IMR-90 (cell line): Measurements from ENCODE around the gene ADGRA3. TPM values are rescaled to one million over a fixed set of nuclear protein-coding genes. Genes with fewer than 3 reads are reported as not detected.

Source experiments
- ATAC-seq: fragments of 200-7000 bp; cut with Tn5 transposase; 2 replicates; pipeline ENCODE4 v1.9.1; 2020; ENCODE audit warnings: low read depth, mild to moderate bottlenecking, moderate library complexity
- BruUV-seq: library from RNA; stranded (reverse); fragments of 400-500 nt; replicated peaks from 2 replicates; lab custom pipeline; 2021; lab: Mats Ljungman, UMichigan
- CTCF ChIA-PET: fragments of 300-600 bp; formaldehyde crosslinking; extraction: SDS; loops from one replicate; lab custom pipeline; 2021; ENCODE audit warnings: antibody characterized with exemption; lab: Yijun Ruan, JAX
- POLR2A ChIA-PET: fragments of 300-600 bp; sonication (Branson Sonifier 250); formaldehyde crosslinking; loops from one replicate; lab custom pipeline; 2022; ENCODE audit warnings: antibody characterized with exemption; ENCODE audit not compliant: unreplicated experiment; lab: Charles Lee
- DNase-seq: peaks from one replicate; pipeline ENCODE4 v3.0.0; 2013
- H2AFZ ChIP-seq: replicated peaks from 2 replicates; pipeline ENCODE3; 2013; ENCODE audit warnings: low read length, mild to moderate bottlenecking; ENCODE audit not compliant: poor library complexity
- H2AK5ac ChIP-seq: 2 replicates; pipeline ENCODE4 v1.6.1; 2013; ENCODE audit warnings: low read depth, low read length, inconsistent platforms
- H2AK9ac ChIP-seq: replicated peaks from 2 replicates; pipeline ENCODE3; 2013; ENCODE audit warnings: mild to moderate bottlenecking, low read depth, low read length, moderate library complexity; ENCODE audit not compliant: poor library complexity
- H2BK120ac ChIP-seq: 2 replicates; pipeline ENCODE4 v1.6.1; 2013; ENCODE audit warnings: low read depth, low read length, inconsistent platforms
- H2BK15ac ChIP-seq: 3 replicates; pipeline ENCODE4 v1.6.1; 2013; ENCODE audit warnings: low read depth, low read length, inconsistent platforms
- H2BK20ac ChIP-seq: 2 replicates; pipeline ENCODE4 v1.6.1; 2013; ENCODE audit warnings: low read depth, mild to moderate bottlenecking, inconsistent platforms, low read length, moderate library complexity
- H2BK5ac ChIP-seq: 2 replicates; pipeline ENCODE4 v1.6.1; 2013; ENCODE audit warnings: mild to moderate bottlenecking, low read depth, low read length, inconsistent platforms; ENCODE audit not compliant: poor library complexity, severe bottlenecking
- H3K14ac ChIP-seq: replicated peaks from 2 replicates; pipeline ENCODE4 v1.6.1; 2013; ENCODE audit warnings: low read depth, low read length, inconsistent platforms
- H3K18ac ChIP-seq: 2 replicates; pipeline ENCODE4 v1.6.1; 2013; ENCODE audit warnings: low read depth, low read length, control low read depth
- H3K23ac ChIP-seq: 2 replicates; pipeline ENCODE4 v1.6.1; 2013; ENCODE audit warnings: low read depth, low read length, inconsistent platforms
- H3K27ac ChIP-seq: 2 replicates; pipeline ENCODE4 v1.5.1; 2013; ENCODE audit warnings: mild to moderate bottlenecking, control low read depth, low read length; ENCODE audit not compliant: insufficient read depth
- H3K27me3 ChIP-seq: 2 replicates; pipeline ENCODE4 v1.6.1; 2013; ENCODE audit warnings: low read length; ENCODE audit not compliant: control insufficient read depth, insufficient read depth
- H3K36me3 ChIP-seq: 2 replicates; pipeline ENCODE4 v1.6.1; 2013; ENCODE audit warnings: low read length, mixed read lengths; ENCODE audit not compliant: control insufficient read depth, insufficient read depth
- H3K4ac ChIP-seq: 2 replicates; pipeline ENCODE4 v1.6.1; 2013; ENCODE audit warnings: low read depth, low read length, inconsistent platforms
- H3K4me1 ChIP-seq: 2 replicates; pipeline ENCODE4 v1.6.1; 2013; ENCODE audit warnings: low read length, mixed read lengths; ENCODE audit not compliant: control insufficient read depth, insufficient read depth
- H3K4me2 ChIP-seq: 2 replicates; pipeline ENCODE4 v1.6.1; 2013; ENCODE audit warnings: low read depth, mild to moderate bottlenecking, control low read depth, low read length, moderate library complexity
- H3K4me3 ChIP-seq: 2 replicates; pipeline ENCODE4 v1.5.1; 2013; ENCODE audit warnings: low read depth, mild to moderate bottlenecking, control low read depth, low read length, moderate library complexity; ENCODE audit not compliant: insufficient read depth
- H3K56ac ChIP-seq: 2 replicates; pipeline ENCODE4 v1.6.1; 2013; ENCODE audit warnings: low read length, inconsistent platforms; ENCODE audit not compliant: insufficient read depth; ENCODE audit errors: extremely low read depth
- H3K79me1 ChIP-seq, 2 experiments: 2 replicates each; pipeline ENCODE4 v1.6.1; 2013; ENCODE audit warnings: low read length in 2 of 2, inconsistent platforms in 1 of 2, low read depth in 1 of 2
- H3K9ac ChIP-seq: 2 replicates; pipeline ENCODE4 v1.6.1; 2013; ENCODE audit warnings: low read depth, low read length, control low read depth
- H3K9me1 ChIP-seq: 2 replicates; pipeline ENCODE4 v1.6.1; 2013; ENCODE audit warnings: low read length, inconsistent platforms; ENCODE audit not compliant: insufficient read depth
- H3K9me3 ChIP-seq: 2 replicates; pipeline ENCODE4 v1.6.1; 2013; ENCODE audit warnings: low read length; ENCODE audit not compliant: control insufficient read depth, insufficient read depth
- H4K20me1 ChIP-seq: 2 replicates; pipeline ENCODE4 v1.6.1; 2013; ENCODE audit warnings: low read length, inconsistent platforms; ENCODE audit not compliant: insufficient read depth
- H4K5ac ChIP-seq: 2 replicates; pipeline ENCODE4 v1.6.1; 2013; ENCODE audit warnings: mild to moderate bottlenecking, low read depth, low read length, control low read depth
- H4K8ac ChIP-seq, 2 experiments: 2 replicates each; pipeline ENCODE4 v1.6.1; 2013; ENCODE audit warnings: low read depth in 2 of 2, low read length in 2 of 2, control low read depth in 1 of 2, inconsistent platforms in 1 of 2
- H4K91ac ChIP-seq: 2 replicates; pipeline ENCODE4 v1.6.1; 2013; ENCODE audit warnings: low read depth, low read length, inconsistent platforms; ENCODE audit not compliant: insufficient read depth
- BHLHE40 ChIP-seq: fragments of 150-350 bp; IDR thresholded peaks from 2 replicates; pipeline ENCODE4 v1.6.1; 2016; ENCODE audit warnings: mild to moderate bottlenecking, low read depth, low read length
- CEBPB ChIP-seq: IDR thresholded peaks from 2 replicates; pipeline ENCODE4 v1.6.1; 2012; ENCODE audit warnings: low read depth, low read length, improper control_type of control experiment
- CHD1 ChIP-seq: IDR thresholded peaks from 2 replicates; pipeline ENCODE4 v1.6.1; 2012; ENCODE audit warnings: low read depth, low read length, improper control_type of control experiment
- CTCF ChIP-seq: conservative IDR thresholded peaks from 2 replicates; pipeline ENCODE4 v1.5.1; 2012; ENCODE audit warnings: mild to moderate bottlenecking, low read depth, low read length, improper control_type of control experiment
- ELK1 ChIP-seq: fragments of 150-350 bp; IDR thresholded peaks from 2 replicates; pipeline ENCODE4 v1.6.1; 2016; ENCODE audit warnings: low read depth, mild to moderate bottlenecking, low read length, moderate library complexity, borderline replicate concordance
- FOS ChIP-seq: fragments of 150-350 bp; IDR thresholded peaks from 2 replicates; pipeline ENCODE4 v1.6.1; 2016; ENCODE audit warnings: low read depth, low read length
- MAFK ChIP-seq: IDR thresholded peaks from 2 replicates; pipeline ENCODE4 v1.6.1; 2012; ENCODE audit warnings: low read depth, low read length, improper control_type of control experiment
- MAZ ChIP-seq: IDR thresholded peaks from 2 replicates; pipeline ENCODE4 v1.6.1; 2012; ENCODE audit warnings: low read depth, mild to moderate bottlenecking, low read length, improper control_type of control experiment, moderate library complexity, borderline replicate concordance
- MXI1 ChIP-seq: IDR thresholded peaks from 2 replicates; pipeline ENCODE4 v1.6.1; 2012; ENCODE audit warnings: low read depth, mild to moderate bottlenecking, low read length, moderate library complexity, borderline replicate concordance
- NFE2L2 ChIP-seq: fragments of 150-350 bp; IDR thresholded peaks from 2 replicates; pipeline ENCODE4 v1.6.1; 2016; ENCODE audit warnings: low read depth, mild to moderate bottlenecking, low read length
- POLR2A ChIP-seq: IDR thresholded peaks from 2 replicates; pipeline ENCODE4 v1.6.1; 2012; ENCODE audit warnings: mild to moderate bottlenecking, low read depth, low read length
- RAD21 ChIP-seq: IDR thresholded peaks from 2 replicates; pipeline ENCODE4 v1.6.1; 2012; ENCODE audit warnings: low read length, improper control_type of control experiment
- RCOR1 ChIP-seq: IDR thresholded peaks from 2 replicates; pipeline ENCODE4 v1.6.1; 2012; ENCODE audit warnings: mild to moderate bottlenecking, low read length, improper control_type of control experiment; ENCODE audit not compliant: insufficient replicate concordance
- RFX5 ChIP-seq: IDR thresholded peaks from 2 replicates; pipeline ENCODE4 v1.8.0; 2012; ENCODE audit warnings: low read depth, mild to moderate bottlenecking, low read length, moderate library complexity
- SMC3 ChIP-seq: fragments of 150-350 bp; IDR thresholded peaks from 2 replicates; pipeline ENCODE4 v1.6.1; 2016; ENCODE audit warnings: low read depth, mild to moderate bottlenecking, antibody characterized with exemption, low read length, moderate library complexity
- USF2 ChIP-seq: fragments of 150-350 bp; IDR thresholded peaks from 2 replicates; pipeline ENCODE4 v1.6.1; 2017; ENCODE audit warnings: mild to moderate bottlenecking, antibody characterized with exemption, low read length, low read depth
- WGBS, 2 experiments: methylation state at CpG; one replicate each; pipeline versions ENCODE4 v1.1.5 to v1.1.7; 2013; ENCODE audit warnings: missing lambda C conversion rate in 2 of 2; ENCODE audit not compliant: insufficient read length in 1 of 2; ENCODE audit errors: extremely low coverage in 2 of 2; 5-methylcytosine and 5-hydroxymethylcytosine counted together
- dilution Hi-C: fragments of 300-500 bp; cut with HindIII; formaldehyde crosslinking; loops from one replicate; pipeline ENCODE4 v1.14.3; 2018; ENCODE audit warnings: low sequenced_read_pairs; ENCODE audit not compliant: unreplicated experiment
- in situ Hi-C: fragments of 300-500 bp; cut with MboI; formaldehyde crosslinking; loops from 3 replicates; pipeline ENCODE4 v1.14.3; 2019; ENCODE audit warnings: low sequenced_read_pairs, inconsistent platforms, mixed read lengths
- intact Hi-C: fragments of 100-400 bp; cut with micrococcal nuclease; formaldehyde crosslinking; loops from 2 replicates; pipeline ENCODE4 v1.10.0; 2022
- polyA plus RNA-seq, 3 experiments: library from polyadenylated mRNA; depleted of rRNA; stranded (reverse); fragments of >200 nt; gene quantifications; 2 replicates each; pipeline ENCODE4 v1.2.3, GENCODE V29; 2012; ENCODE audit warnings: low replicate concordance in 1 of 3
- total RNA-seq: library from RNA; depleted of rRNA; stranded (reverse); fragments of >200 nt; gene quantifications from 2 replicates; pipeline ENCODE4 v1.2.3, GENCODE V29; 2012

Gene ADGRA3
- total and polyA plus RNA-seq, 2 of the 4 experiments (the other 2 are of a cell fraction) = 20.1 to 28.0 TPM

- H2BK5ac ChIP-seq = no peak overlapping the region
- no peaks in the 10 kb centered on the region for H3K9me3 ChIP-seq
- H2AK9ac ChIP-seq = no peak overlapping the region
- no peak overlapping the region for H2BK120ac ChIP-seq
- H3K27me3 ChIP-seq = no peaks in the 10 kb centered on the region
- no peak overlapping the region for H3K4me3 ChIP-seq
- no peak overlapping the region for H3K4ac ChIP-seq
- H4K91ac ChIP-seq = no peak overlapping the region
- H3K56ac ChIP-seq = no peak overlapping the region
- WGBS, 2 experiments = no CpG with 5 or more reads among the region's 6 CpGs
- peaks cover 2% of the 10 kb centered on the region for H3K4me1 ChIP-seq
- no peaks in the 10 kb centered on the region for H3K36me3 ChIP-seq
- peaks cover 3% of the 10 kb centered on the region; the same call in 1 of the 2 replicates for H4K20me1 ChIP-seq
- intact Hi-C loops = no loop called here
- no peak for TF ChIP-seq CHD1
- no peak for TF ChIP-seq ELK1
- TF ChIP-seq CEBPB = no peak
- no peak for TF ChIP-seq RCOR1
- no peak for TF ChIP-seq RFX5
- TF ChIP-seq USF2 = no peak
- TF ChIP-seq BHLHE40 = no peak
- no peak for TF ChIP-seq FOS
- no peak for TF ChIP-seq RAD21
- TF ChIP-seq CTCF = no peak
- no peak for TF ChIP-seq NFE2L2
- no peak for TF ChIP-seq MXI1
- TF ChIP-seq SMC3 = no peak
- TF ChIP-seq POLR2A = no peak
- TF ChIP-seq MAZ = no peak
- no peak for TF ChIP-seq MAFK
- in situ Hi-C loops = no loop called here
- no peak overlapping the region for H3K18ac ChIP-seq
- H4K5ac ChIP-seq = no peak overlapping the region
- no peak overlapping the region for H3K14ac ChIP-seq
- H2AK5ac ChIP-seq = no peak overlapping the region
- no TSS peak for BruUV-seq
- H2AFZ ChIP-seq = no peak overlapping the region
- H3K4me2 ChIP-seq = no peak overlapping the region
- DNase-seq (no peak), ATAC-seq (no peak)
- H4K8ac ChIP-seq = no peak overlapping the region
- dilution Hi-C loops = no loop called here
- POLR2A ChIA-PET = no interaction called here
- H2BK20ac ChIP-seq = no peak overlapping the region
- H3K9me1 ChIP-seq = peaks cover 2% of the 10 kb centered on the region; the same call in 1 of the 2 replicates
- no peak overlapping the region for H2BK15ac ChIP-seq
- H3K79me1 ChIP-seq = peaks cover 19 to 36% of the 10 kb centered on the region in 2 experiments
- H3K9ac ChIP-seq = no peak overlapping the region
- CTCF ChIA-PET = no interaction called here
- H3K23ac ChIP-seq = no peak overlapping the region
- H3K27ac ChIP-seq = no peak overlapping the region
Observed at GRCh38 chr4:22498866-22499265, 17.0 kb downstream of the ADGRA3 start.
